ENCODE results near the gene PLEKHM2.

PLEKHM2 gene

DNA sequence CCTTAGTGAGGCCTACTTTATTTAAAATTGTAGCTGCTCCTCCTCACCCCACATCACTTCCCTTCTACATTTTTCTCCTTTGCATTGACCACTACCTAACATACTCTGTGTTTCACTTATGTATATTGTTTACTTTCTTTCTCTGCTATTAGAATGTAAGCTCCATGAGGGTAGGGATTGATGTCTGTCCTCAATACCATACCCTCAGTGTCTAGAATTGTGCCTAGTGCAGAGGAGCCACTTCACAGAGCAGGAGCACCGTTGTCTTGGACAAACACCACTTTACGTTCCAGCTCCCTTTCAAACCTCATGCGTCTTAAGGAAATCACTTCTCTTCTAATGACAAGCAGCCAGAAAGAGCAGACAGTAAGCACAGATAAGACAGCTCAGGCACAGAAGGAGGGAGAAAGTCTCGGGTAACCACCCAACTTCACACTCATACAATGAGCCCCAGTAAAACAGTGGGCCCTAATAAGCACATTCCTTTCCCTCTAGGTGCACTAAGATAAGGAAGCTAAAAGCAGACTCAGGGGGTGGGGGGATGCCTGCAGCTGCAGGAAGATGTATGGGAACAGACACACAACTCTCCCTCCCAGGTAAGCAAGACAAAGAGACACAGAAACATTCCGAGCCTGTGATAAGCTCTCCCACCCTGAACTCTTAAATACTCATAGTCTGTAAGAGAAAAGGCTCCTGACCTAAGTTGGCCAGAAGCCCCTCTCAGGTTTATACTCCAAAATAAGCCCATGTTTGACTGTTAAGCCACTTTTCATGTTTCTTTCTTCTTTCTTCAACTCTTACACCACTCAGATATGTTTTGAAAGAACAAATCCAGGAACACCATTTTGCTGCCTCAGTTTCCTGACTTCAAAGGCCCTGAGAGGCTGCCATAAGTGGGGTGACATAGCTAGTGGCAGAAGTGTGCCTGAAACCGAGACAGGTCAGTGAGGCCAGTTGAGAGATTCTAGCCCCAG lies 7.1 kb upstream of the PLEKHM2 start:
- no peak overlapping the region for H3K4me3 Mint-ChIP-seq
- TF ChIP-seq, protein P1, sequence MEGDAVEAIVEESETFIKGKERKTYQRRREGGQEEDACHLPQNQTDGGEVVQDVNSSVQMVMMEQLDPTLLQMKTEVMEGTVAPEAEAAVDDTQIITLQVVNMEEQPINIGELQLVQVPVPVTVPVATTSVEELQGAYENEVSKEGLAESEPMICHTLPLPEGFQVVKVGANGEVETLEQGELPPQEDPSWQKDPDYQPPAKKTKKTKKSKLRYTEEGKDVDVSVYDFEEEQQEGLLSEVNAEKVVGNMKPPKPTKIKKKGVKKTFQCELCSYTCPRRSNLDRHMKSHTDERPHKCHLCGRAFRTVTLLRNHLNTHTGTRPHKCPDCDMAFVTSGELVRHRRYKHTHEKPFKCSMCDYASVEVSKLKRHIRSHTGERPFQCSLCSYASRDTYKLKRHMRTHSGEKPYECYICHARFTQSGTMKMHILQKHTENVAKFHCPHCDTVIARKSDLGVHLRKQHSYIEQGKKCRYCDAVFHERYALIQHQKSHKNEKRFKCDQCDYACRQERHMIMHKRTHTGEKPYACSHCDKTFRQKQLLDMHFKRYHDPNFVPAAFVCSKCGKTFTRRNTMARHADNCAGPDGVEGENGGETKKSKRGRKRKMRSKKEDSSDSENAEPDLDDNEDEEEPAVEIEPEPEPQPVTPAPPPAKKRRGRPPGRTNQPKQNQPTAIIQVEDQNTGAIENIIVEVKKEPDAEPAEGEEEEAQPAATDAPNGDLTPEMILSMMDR (IDR thresholded peaks at IDR 0.05), result no peak
- H3K27me3 Mint-ChIP-seq (ENCODE audit: low read depth, poor library complexity), result peaks cover 13% of the 10 kb centered on the region
- no peak overlapping the region for H3K27ac Mint-ChIP-seq
- no peak for DNase-seq
- no peaks in the 10 kb centered on the region for H3K4me1 Mint-ChIP-seq
- H3K36me3 Mint-ChIP-seq (ENCODE audit: low read depth), result no peaks in the 10 kb centered on the region
- peaks cover 9% of the 10 kb centered on the region for H3K9me3 Mint-ChIP-seq

DNA sequence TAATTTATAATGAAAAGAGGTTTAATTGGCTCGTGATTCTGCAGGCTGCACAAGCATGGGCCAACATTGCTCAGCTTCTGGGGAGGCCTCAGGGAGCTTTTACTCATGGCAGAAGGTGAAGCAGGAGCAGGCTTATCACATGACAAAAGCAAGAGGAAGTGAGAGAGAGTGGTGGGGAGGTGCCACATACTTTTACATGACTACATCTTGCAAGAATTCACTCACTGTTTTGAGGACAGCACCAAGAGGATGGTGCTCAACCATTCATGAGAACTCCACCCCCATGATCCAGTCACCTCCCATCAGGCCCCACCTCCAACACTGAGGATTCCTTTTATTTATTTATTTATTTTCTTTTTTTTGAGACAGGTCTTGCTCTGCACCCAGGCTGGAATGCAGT lies 5.5 kb upstream of the PLEKHM2 start:
- Mint-ChIP-seq H3K4me3 (no peak overlapping the region), H3K36me3 (ENCODE audit: low read depth) (no peaks in the 10 kb centered on the region), H3K27me3 (ENCODE audit: low read depth, poor library complexity) (peaks cover 13% of the 10 kb centered on the region), H3K27ac (no peak overlapping the region), H3K9me3 (peaks cover 9% of the 10 kb centered on the region), H3K4me1 (peaks cover 8% of the 10 kb centered on the region)
- DNase-seq, result no peak
- TF ChIP-seq, protein P1 (IDR thresholded peaks at IDR 0.05), result no peak

DNA sequence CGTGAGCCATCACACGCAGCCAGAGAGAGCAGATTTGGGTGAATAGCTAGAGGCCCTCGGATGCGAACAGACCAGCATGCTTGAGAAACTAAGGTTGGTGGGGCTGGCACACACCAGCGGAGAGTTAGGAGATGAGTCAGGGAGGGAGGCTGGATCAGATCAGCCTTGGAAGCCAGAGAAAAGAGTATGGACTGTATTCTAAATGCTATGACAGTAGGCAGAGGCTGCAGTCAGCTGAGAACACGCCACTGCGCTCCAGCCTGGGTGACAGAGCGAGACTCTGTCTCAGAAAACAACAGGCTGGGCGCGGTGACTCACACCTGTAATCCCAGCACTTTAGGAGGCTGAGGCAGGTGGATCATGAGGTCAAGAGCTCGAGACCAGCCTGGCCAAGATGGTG lies 4.0 kb upstream of the PLEKHM2 start:
- TF ChIP-seq, protein P1 (IDR thresholded peaks at IDR 0.05), result no peak
- H3K27me3 Mint-ChIP-seq (ENCODE audit: low read depth, poor library complexity), result peaks cover 8% of the 10 kb centered on the region
- no peaks in the 10 kb centered on the region for H3K36me3 Mint-ChIP-seq (ENCODE audit: low read depth)
- no peak overlapping the region for H3K4me3 Mint-ChIP-seq
- DNase-seq, result no peak
- peaks cover 9% of the 10 kb centered on the region for H3K9me3 Mint-ChIP-seq
- H3K27ac Mint-ChIP-seq, result peak overlapping the region; percentile 79
- peaks cover 11% of the 10 kb centered on the region for H3K4me1 Mint-ChIP-seq

DNA sequence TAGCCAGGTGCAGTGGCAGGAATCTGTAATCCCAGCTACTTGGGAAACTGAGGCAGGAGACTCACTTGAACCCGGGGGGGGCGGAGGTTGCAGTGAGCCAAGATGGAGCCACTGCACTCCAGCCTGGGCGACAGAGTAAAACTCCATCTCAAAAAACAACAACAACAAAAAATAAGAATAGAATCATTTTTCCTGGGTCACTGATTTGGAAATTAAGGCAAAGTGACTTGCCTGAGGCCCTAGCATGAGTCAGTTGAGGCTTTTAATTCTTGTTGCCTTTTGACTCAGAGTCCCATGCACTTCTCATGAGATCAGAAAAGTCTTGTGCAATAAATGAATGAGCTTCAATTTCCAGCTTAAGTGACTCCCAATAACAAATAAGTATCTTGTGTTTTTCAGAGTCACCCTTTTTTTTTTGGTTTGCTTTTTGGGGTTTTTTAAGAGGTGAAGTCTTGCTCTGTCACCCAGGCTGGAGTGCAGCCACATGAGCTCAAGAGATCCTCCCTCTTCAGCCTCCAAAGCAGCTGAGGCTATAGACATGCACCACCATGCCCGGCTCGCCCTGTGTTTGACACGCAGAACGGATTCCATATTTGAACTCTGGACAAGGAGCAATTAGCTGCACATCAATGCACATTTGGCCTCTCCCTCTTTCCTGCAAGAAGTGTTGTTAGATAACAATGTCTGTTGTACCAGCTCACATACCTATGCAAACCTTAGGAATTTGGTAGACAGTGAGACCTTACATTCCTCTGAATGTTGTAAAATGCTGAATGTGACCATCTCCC lies 3.4 kb upstream of the PLEKHM2 start:
- DNase-seq, result no peak
- H3K4me1 Mint-ChIP-seq, result peaks cover 17% of the 10 kb centered on the region
- H3K36me3 Mint-ChIP-seq (ENCODE audit: low read depth), result no peaks in the 10 kb centered on the region
- peaks cover 8% of the 10 kb centered on the region for H3K27me3 Mint-ChIP-seq (ENCODE audit: low read depth, poor library complexity)
- TF ChIP-seq, protein P1 (IDR thresholded peaks at IDR 0.05), result no peak
- peaks cover 9% of the 10 kb centered on the region for H3K9me3 Mint-ChIP-seq
- no peak overlapping the region for H3K4me3 Mint-ChIP-seq
- H3K27ac Mint-ChIP-seq, result no peak overlapping the region

DNA sequence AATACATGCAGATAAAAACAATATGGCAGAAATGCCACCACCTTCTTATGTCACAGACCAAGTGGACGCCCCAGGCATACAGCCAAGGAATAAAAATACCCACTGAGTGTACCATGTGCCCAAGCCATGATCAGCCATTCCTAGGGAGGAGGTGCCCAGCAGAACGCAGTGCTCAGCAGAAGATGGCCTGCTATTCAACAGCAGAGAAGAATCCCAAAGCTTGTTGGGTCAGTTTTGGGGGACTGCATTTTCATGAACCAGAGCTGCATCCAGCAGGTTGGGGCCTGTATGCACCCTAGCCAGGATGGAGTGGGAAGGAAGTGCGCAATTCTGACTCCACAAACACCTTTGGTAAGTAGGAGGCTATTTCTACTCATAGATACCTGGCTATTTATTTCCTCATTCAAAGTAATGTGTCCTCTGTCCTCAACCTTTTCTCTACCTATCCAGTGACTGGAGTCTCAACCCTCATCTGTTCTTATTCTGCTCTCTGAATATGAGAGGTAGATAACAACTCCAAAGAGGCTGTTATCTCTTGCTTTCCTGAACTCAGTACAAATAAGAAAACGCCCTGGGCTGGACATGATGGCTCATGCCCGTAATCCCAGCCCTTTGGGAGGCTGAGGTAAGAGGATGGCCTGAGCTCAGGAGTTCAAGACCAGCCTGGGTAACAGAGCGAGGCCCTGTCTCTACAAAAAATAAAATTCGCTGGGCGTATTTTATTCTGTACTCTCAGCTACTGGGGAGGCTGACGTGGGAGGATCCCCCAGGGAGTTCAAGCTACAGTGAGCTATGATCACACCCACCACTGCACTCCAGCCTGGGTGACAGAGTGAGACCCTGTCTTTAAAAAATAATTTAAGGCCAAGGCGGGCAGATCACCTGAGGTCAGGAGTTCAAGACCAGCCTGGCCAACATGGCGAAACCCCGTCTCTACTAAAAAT lies 2.5 kb upstream of the PLEKHM2 start:
- Mint-ChIP-seq H3K27me3 (ENCODE audit: low read depth, poor library complexity) (peaks cover 7% of the 10 kb centered on the region), H3K36me3 (ENCODE audit: low read depth) (no peaks in the 10 kb centered on the region), H3K4me3 (peak overlapping the region; percentile 28), H3K27ac (peak overlapping the region; percentile 75), H3K9me3 (peaks cover 9% of the 10 kb centered on the region), H3K4me1 (peaks cover 21% of the 10 kb centered on the region)
- TF ChIP-seq, protein P1 (IDR thresholded peaks at IDR 0.05), result no peak
- no peak for DNase-seq
